Smooth muscle cell of the umbilical artery (primary cell): ENCODE data around the gene GYPA. TPM values are rescaled to one million over a fixed set of nuclear protein-coding genes. Genes with fewer than 3 reads are reported as not detected.

Experiments used
- total RNA-seq: library from RNA; depleted of rRNA; stranded (reverse); fragments of >200 nt; gene quantifications from 2 replicates; pipeline ENCODE4 v1.2.3, GENCODE V29; 2014

The GYPA gene
- total RNA-seq, result not detected in 2 replicates

DNA sequence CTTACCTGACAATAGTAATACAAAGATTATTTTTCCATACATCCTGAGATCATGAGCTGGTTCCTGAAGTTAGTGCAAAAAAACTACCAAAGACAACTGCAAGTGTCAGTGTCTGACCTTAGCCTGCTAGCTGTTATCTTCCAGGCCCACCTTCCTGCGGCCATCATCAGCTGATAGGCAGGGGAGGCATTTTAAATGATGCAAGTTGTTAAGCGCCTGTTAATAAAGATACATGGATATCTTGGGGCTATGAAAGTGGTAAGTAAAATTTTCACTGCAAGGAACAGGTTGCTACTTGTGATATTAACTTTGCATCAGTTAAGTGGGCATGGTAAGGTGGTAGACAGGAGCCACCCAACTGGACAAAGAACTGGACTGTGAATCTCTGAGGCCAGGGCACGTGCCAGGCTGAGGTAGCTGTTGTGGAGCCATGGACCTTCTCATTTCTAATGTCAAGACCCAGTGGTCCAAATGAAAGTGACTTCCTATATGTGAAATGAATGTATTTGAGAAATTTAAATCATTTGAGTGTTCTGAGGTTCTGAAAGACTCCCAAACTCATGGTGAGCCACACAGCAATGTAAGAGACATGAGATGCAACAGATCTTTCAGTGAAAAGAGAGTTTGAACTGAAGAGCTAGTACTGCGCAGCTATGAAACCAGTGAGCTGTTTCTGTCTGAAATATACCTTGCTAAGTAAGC, at the start of gene GYPA:
TSS of gene GYPA (minus strand) at position 125 of the 702 bp plus-strand sequence. CDS start at position 42, 83 bp downstream.

Other genes starting within 250 kb of the GYPA start
- 0.30 and 0.37 TPM in 2 replicates for gene GYPE, start 235.2 kb downstream of the GYPA start, total RNA-seq
- gene GYPB, start 121.3 kb downstream of the GYPA start, total RNA-seq, result not detected in 2 replicates